ENCODE data around the gene TMEM132A. TPM values are rescaled to one million over a fixed set of nuclear protein-coding genes. Genes with fewer than 3 reads are reported as not detected.
"Not testable (repeated sequence)": the region's sequence is repeated elsewhere in the genome, so short reads cannot be mapped to it uniquely, and the experiment has no call there.

The TMEM132A gene
- total RNA-seq, 1 experiment from 2014 or later, result 60.7 TPM

DNA sequence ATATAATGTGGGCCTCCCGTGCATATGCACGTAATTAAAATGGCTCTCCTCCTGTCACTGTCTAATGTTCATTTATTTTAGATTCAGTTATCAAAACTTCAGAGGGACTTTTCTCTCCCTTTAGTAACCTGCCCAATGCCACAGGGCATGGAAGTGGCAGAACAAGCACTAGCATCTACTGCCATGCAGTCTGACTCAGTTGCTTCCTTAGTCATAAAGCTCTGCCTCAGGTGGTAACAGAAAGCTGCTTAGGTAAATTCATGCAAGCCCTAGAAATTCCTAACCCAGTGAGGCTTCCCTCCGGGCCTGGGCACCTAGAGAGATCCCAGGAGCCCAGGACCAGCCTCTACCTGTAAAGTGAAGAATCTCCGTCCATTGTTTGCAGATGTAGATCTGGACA, 26.8 kb upstream of the TMEM132A start:
- no peak overlapping the region for H3K4me3 ChIP-seq
- peaks cover 98% of the 10 kb centered on the region for H3K36me3 ChIP-seq
- no peaks in the 10 kb centered on the region for H3K9me3 ChIP-seq (replicated peaks)
- no peak overlapping the region for H3K27ac ChIP-seq
- H3K4me1 ChIP-seq (replicated peaks), result no peaks in the 10 kb centered on the region
- DNase-seq (ENCODE audit: low read depth in 1 of 2, low spot score in 2 of 2), result no peak
- no peaks in the 10 kb centered on the region for H3K27me3 ChIP-seq (replicated peaks)

DNA sequence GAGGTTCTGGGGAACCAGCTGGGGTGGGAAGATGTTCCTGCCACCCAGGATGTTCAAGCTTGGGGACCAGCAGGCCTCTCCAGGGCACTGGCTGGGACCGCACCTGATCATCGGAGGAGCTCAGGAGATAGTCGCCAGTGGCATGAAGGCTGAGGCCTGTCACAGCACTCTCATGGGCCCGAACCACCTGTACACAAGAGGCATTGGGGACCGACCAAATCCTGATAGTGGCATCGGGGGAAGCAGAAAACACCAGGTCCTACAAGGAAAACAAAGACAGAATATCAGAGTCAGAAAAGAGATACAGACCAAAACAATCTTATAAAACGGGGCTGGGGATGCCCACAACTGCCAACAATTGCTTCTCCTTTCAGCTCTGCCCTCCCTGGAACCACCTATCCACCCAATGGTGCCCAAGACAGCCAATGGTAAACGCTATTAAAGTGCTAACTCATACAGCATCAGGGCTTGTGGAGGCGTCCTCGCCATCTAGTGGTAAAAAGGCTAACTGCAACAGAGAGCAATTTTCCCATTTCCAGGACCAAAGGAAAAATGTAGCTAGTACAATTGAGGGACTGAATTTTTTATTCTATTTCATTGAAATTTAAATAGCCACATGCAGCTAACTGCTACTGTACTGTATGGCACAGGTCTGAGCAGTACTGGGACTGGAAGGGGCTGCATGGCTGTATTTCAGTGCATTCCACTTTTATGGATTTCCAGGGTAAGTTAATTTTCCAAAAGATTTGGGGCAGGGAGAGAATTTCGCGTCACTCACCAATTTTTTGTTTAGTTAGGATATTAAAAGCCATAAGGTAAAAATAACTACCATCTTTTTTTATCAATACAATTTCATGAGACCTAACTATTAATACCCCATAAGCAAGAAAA, 25.0 kb upstream of the TMEM132A start:
- no peak overlapping the region for H3K27ac ChIP-seq
- H3K27me3 ChIP-seq (replicated peaks), result no peaks in the 10 kb centered on the region
- peak in 1 of 2 experiments; percentile 67 for DNase-seq (ENCODE audit: low read depth in 1 of 2, low spot score in 2 of 2)
- H3K9me3 ChIP-seq (replicated peaks), result no peaks in the 10 kb centered on the region
- no peaks in the 10 kb centered on the region for H3K4me1 ChIP-seq (replicated peaks)
- no peak overlapping the region for H3K4me3 ChIP-seq
- peaks cover 94% of the 10 kb centered on the region for H3K36me3 ChIP-seq

DNA sequence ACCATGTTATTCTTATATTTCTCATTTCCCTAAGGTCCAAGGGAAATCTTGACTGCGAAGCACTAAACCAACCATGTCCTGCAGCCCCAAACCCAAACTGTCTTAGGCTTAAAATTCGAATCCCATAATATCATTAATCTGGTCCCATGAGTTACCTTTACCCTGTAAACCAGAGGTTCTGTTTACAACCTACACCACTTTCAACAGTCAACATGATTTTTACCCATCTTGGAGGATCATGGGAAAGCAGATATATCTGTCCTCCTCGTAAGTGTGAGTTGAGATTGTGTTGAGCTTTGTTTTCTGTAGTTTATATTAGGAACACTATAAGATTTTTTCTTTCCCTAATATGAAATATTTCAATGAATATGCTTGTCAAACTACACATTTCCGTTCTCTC, 24.3 kb upstream of the TMEM132A start:
- no peak overlapping the region for H3K4me3 ChIP-seq
- no peaks in the 10 kb centered on the region for H3K9me3 ChIP-seq (replicated peaks)
- peaks cover 93% of the 10 kb centered on the region for H3K36me3 ChIP-seq
- H3K27me3 ChIP-seq (replicated peaks), result no peaks in the 10 kb centered on the region
- peaks cover 3% of the 10 kb centered on the region for H3K4me1 ChIP-seq (replicated peaks)
- DNase-seq (ENCODE audit: low read depth in 1 of 2, low spot score in 2 of 2), result no peak
- no peak overlapping the region for H3K27ac ChIP-seq

DNA sequence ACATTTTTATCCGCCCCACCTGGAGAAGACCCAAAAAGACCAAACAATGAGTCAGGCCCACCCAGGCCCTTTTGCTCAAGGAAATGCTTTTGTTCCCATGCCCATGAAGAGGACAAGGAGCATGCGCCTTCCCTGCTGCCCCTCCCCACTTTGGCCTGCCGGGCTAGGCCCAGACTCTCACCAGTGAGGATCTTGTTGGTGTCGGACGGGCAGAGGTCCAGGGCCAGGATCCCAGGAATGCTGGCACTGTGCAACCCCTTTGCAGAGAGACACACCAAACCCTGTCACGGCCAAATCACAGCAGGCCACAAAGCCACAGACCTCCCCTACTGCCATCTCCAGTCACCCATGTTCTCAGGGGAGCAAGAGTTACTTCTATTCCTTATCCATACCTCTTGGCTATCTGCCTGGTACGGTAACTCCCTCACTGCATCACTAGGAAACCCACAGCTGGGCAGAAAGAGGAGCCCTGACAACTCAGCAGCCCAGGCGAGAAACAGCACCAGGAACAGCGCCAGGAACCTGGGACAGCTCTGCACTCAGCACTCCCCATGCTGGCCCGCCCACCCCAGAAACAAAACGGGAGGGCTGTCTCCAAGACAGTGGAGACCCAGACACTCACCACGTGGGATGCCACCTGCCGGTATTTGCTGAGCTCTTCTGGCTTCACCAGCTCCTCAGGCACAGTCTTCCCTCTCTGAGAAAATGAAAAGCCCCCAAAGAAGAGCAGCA, 23.4 kb upstream of the TMEM132A start:
- no peaks in the 10 kb centered on the region for H3K9me3 ChIP-seq (replicated peaks)
- H3K36me3 ChIP-seq, result peaks cover 85% of the 10 kb centered on the region
- H3K27ac ChIP-seq, result no peak overlapping the region
- DNase-seq (ENCODE audit: low read depth in 1 of 2, low spot score in 2 of 2), result no peak
- peaks cover 8% of the 10 kb centered on the region for H3K4me1 ChIP-seq (replicated peaks)
- H3K27me3 ChIP-seq (replicated peaks), result no peaks in the 10 kb centered on the region
- H3K4me3 ChIP-seq, result no peak overlapping the region

DNA sequence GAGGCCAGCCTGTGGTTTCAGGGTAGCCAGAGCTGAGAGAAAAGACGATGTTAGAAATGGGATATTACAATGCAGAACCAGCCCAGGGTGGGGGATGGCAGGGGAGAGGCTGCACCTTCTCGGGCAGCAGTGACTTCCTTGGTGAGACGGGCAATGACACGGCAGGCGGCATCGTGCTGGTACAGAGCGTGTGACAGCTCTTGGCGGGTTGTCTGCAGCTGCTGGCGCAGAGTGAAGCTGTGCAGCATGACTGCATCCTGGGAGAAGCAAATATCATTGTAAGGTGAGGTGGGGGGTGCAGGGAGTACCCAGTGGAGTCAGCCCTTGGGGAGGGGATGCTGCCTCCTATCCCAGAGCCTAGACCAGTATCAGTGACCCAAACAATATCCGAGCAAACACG, 21.6 kb upstream of the TMEM132A start:
- DNase-seq (ENCODE audit: low read depth in 1 of 2, low spot score in 2 of 2), result no peak
- H3K36me3 ChIP-seq, result peaks cover 70% of the 10 kb centered on the region
- no peak overlapping the region for H3K27ac ChIP-seq
- H3K9me3 ChIP-seq (replicated peaks), result no peaks in the 10 kb centered on the region
- no peaks in the 10 kb centered on the region for H3K27me3 ChIP-seq (replicated peaks)
- no peak overlapping the region for H3K4me3 ChIP-seq
- peaks cover 8% of the 10 kb centered on the region for H3K4me1 ChIP-seq (replicated peaks)

DNA sequence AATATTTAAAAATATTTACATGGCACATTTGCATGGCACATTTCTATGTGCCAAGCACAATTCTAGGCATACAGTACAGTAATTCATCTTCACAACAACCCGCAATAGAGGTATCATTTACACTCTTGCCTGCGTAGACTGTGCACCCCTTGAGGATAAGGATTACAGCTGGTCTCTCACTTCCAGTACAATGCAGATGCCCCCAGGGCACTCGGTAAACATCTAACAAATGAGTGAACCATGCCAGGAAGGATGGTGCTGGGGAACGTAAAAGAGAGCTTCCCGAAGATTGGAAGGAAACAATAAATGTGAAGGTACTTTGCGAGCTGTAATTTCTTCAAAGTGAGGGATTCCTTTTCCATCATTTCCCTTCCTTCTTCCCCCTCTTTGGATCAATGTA, 19.2 kb upstream of the TMEM132A start:
- peak in 1 of 2 experiments; percentile 15 for DNase-seq (ENCODE audit: low read depth in 1 of 2, low spot score in 2 of 2)
- Histone ChIP-seq H3K4me1 (replicated peaks) (peaks cover 8% of the 10 kb centered on the region), H3K27ac (no peak overlapping the region), H3K27me3 (replicated peaks) (no peaks in the 10 kb centered on the region), H3K4me3 (peak overlapping the region; percentile 84), H3K9me3 (replicated peaks) (no peaks in the 10 kb centered on the region), H3K36me3 (peaks cover 46% of the 10 kb centered on the region)

DNA sequence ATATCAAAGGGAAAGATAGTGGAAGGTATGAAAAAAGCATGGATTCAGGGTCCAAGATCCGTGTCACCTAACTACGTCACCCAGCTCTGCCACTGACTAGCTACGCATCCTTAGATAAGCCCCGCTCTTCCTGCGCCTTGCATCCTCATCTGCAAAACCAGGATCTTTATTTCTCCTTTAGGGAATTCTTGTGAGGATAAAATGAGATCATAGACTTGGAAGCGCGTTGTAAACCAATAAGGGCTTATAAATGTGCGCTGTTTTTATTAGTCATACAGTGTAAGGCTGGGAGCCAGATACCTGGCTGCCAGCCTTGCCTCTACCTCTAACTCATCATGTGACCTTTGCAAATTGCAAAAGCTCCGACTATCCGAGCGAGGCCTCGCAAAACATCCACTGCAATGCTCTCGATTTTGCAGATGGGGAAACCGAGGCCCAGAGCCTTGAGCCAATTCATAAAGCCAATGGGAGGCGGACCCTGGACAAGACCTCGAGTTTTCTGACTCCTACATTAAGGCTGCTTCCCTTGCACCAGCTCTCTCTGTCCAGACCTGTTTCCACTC, 18.6 kb upstream of the TMEM132A start:
- H3K9me3 ChIP-seq (replicated peaks), result no peaks in the 10 kb centered on the region
- H3K4me1 ChIP-seq (replicated peaks), result peaks cover 8% of the 10 kb centered on the region
- peaks cover 40% of the 10 kb centered on the region for H3K36me3 ChIP-seq
- H3K4me3 ChIP-seq, result peak overlapping the region; percentile 84
- no peaks in the 10 kb centered on the region for H3K27me3 ChIP-seq (replicated peaks)
- peak overlapping the region; percentile 85 for H3K27ac ChIP-seq
- no peak for DNase-seq (ENCODE audit: low read depth in 1 of 2, low spot score in 2 of 2)

DNA sequence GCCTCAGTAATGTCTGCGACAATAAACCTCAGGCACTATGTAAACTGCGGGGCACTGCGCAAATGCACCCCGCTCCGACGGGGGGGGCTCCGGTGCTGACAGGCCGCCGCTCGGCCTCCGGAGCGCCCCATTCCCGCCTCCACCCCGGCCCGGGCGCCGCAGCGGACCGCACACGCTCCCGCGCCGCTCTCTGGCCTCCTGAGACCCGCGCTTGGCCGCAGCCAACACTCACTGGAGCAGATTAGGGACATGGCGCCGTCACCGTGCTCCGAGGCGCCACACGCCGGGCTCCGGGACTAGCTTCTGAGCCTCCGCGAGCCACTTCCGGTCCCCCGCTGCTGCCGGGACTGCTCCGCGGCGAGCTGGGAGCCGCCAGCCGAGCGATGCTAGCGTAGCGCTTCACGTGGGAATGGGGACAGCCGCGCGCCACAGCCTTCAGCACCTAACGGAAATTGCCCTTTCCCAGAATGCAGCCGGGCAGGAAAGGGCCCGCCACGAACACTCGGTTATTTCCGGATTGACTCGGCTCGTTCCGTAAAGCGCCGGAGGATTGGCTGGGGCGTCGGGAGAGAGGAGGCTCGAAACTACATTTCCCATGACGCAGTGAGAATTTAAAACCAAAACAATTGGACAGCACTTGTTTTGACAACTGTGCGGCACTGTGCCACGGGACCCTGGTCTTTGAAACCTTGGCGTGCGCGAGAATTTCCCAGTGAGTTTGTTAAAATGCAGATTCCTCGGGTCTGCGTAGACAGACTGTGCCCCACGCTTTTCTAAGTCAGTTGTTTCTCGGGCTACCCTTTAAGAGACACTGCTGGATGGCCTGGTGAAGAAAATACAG, 17.9 kb upstream of the TMEM132A start, which contains the start of gene PRPF19:
Gene PRPF19 (minus strand): TSS at position 454 of the 841 bp plus-strand sequence. CDS start 203 bp downstream, at position 251.
- Histone ChIP-seq H3K4me1 (replicated peaks) (peaks cover 8% of the 10 kb centered on the region), H3K4me3 (peak within 1 kb of the TSS; percentile 84), H3K9me3 (replicated peaks) (no peaks in the 10 kb centered on the region), H3K27ac (peak within 1 kb of the TSS; percentile 85), H3K36me3 (peaks cover 35% of the 10 kb centered on the region), H3K27me3 (replicated peaks) (no peaks in the 10 kb centered on the region)
- peak; percentile 99 to 100 for DNase-seq (ENCODE audit: low read depth in 1 of 2, low spot score in 2 of 2)

DNA sequence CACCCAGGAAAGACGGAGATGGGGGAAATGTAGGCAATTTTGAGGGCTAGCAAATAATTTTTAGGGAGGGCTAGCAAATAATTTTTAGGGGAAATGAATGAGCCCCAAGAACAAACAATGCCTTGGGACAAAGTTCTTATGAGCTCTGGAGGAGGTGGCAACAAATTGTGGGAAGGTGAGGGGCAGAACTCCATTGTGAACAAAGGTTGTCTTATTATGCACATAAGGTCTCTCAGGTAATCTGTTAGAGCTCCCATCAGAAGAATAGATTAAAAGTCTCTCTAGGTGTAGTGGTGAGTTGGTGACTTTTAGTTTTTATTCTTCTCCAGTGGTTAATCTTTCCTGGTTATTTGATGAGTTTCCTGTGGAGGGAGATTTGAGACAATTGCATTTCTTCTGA, 15.5 kb upstream of the TMEM132A start:
- H3K27ac ChIP-seq, result no peak overlapping the region
- no peak for DNase-seq (ENCODE audit: low read depth in 1 of 2, low spot score in 2 of 2)
- no peaks in the 10 kb centered on the region for H3K27me3 ChIP-seq (replicated peaks)
- H3K9me3 ChIP-seq (replicated peaks), result no peaks in the 10 kb centered on the region
- no peak overlapping the region for H3K4me3 ChIP-seq
- H3K36me3 ChIP-seq, result peaks cover 12% of the 10 kb centered on the region
- H3K4me1 ChIP-seq (replicated peaks), result peaks cover 13% of the 10 kb centered on the region

DNA sequence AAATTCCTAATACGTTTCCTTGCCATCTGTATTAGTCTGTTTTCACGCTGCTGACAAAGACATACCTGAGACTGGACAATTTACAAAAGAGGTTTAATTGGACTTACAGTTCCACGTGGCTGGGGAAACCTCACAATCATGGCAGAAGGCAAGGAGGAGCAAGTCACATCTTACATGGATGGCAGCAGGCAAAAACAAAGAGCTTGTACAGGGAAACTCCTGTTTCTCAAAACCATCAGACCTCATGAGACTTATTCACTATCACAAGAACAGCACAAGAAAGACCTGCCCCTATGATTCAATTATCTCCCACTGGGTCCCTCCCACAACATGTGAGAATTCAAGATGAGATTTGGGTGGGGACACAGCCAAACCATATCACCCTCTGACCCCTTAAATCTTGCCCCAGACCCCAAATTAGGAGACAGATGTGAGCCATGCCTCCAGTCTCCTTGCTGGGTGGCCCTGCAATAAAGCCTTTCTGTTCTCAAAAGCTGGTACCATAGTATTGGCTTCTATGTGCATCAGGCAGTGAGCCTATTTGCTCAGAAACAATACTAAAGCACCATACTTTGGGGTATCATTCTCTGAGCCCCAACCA, 14.5 kb upstream of the TMEM132A start:
- DNase-seq (ENCODE audit: low read depth in 1 of 2, low spot score in 2 of 2); H3K4me3 ChIP-seq; H3K27ac ChIP-seq; H3K9me3 ChIP-seq (replicated peaks); H3K36me3 ChIP-seq; H3K27me3 ChIP-seq (replicated peaks): not testable (repeated sequence)
- H3K4me1 ChIP-seq (replicated peaks), result peaks cover 20% of the 10 kb centered on the region

DNA sequence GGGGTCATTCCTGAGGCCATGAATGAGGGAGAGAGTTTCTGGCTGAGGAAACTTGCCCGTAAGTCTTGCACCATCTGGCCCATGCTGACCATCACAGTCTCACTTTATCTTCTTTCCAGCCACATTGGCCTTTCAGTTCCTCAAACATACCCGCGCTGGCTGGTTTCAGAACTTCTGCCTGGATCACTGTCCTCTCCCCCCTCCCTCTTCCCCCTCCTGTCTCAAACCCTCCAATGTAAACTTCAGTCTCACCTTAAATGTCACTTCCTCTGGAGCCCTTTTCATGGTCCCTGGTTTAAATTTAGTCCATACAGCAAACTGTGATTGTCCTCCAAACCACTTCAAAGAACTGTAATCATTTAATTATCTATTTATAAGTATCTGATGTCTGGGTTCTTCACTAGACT, 14.0 kb upstream of the TMEM132A start:
- Histone ChIP-seq H3K4me3 (no peak overlapping the region), H3K4me1 (replicated peaks) (peaks cover 19% of the 10 kb centered on the region), H3K9me3 (replicated peaks) (no peaks in the 10 kb centered on the region), H3K36me3 (peaks cover 4% of the 10 kb centered on the region), H3K27me3 (replicated peaks) (no peaks in the 10 kb centered on the region), H3K27ac (no peak overlapping the region)
- no peak for DNase-seq (ENCODE audit: low read depth in 1 of 2, low spot score in 2 of 2)

DNA sequence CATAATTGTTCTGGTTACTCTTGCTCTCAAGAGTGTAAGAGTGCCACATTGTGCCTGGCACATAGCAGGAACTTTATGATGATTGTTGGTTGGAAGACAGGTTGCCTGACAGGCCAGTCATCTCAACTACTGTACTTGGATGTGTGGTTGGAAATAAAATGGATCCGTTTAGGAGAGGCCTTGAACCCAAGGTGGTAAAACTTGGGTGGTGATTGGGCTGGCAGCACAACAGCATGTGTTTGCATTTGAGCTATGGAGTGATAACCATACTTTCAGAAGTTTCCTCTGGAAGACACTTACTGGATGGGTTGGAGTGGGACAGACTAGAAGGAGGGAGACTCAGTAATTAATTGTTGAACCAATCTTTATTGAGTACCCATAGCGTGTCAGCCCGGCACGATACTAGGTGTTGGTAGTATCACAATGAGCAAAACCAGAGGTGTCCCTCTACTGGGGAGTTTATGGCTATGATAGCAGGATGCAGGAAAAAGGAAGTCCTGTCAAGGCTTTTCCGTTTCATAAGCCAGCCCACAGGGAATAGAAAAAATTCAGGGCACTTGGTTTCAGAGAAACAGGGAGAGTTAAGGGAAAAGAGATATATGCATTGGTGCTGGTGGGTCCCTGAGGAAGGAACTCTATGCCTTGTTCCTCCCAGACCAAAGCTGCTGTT, 13.4 kb upstream of the TMEM132A start:
- Histone ChIP-seq H3K4me3 (no peak overlapping the region), H3K36me3 (peaks cover 4% of the 10 kb centered on the region), H3K27me3 (replicated peaks) (no peaks in the 10 kb centered on the region), H3K27ac (no peak overlapping the region), H3K9me3 (replicated peaks) (no peaks in the 10 kb centered on the region), H3K4me1 (replicated peaks) (peaks cover 23% of the 10 kb centered on the region)
- no peak for DNase-seq (ENCODE audit: low read depth in 1 of 2, low spot score in 2 of 2)
